DMS153 (cell line): Measurements from ENCODE around the gene DBNDD1.
"Not testable (repeated sequence)": the region's sequence is repeated elsewhere in the genome, so short reads cannot be mapped to it uniquely, and the experiment has no call there.

Experiments
- DNase-seq: peaks from one replicate; lab custom pipeline; 2025; lab: John Stamatoyannopoulos, UW

The DBNDD1 gene, protein sequence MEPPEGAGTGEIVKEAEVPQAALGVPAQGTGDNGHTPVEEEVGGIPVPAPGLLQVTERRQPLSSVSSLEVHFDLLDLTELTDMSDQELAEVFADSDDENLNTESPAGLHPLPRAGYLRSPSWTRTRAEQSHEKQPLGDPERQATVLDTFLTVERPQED

DNA sequence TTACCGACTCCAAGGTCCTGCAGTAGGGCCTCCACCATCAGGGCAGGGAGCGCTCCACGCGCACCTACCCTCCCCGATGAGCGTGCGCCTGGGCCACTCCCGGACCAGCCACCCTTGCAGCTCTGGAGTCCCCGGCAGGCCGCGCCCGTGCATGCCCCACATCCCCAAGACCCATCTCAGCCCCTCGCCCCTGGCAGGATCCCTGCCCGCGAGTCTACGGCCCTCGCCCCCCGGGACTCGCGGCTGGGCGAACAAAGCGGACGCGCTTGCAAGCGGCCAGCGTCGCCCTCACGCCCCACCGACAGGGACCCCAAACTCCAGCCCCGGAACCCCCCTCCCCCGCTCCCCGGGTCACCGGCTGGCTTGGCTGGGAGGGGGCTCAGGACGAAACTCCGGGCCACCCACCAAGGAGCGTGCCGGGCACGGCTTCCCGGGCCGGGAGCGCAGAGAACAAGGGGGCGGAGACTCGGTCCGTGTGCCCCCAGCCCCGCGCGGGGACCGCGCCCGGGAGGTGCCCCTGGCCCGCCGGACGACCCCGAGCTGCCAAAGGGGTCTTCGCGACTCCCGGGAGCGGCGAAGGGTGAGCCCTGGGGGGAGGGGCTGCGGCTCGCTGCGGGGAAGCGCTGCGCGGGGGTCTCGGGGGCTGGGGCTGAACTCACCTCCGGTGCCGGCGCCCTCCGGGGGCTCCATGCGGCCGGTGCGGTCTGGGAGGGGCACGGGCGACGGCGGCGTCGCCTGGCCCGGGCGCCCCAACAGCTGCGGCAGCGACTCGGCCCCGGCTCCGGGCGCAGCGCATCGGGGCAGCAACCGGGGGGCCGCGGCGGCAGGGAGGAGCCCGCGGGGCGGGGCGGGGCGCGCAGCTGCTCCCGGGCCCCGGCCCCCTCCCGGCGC, at the start of gene DBNDD1:
DBNDD1 (minus strand) TSS at position 805 of the 891 bp plus-strand sequence; CDS start at position 690, 115 bp downstream.
- no peak for DNase-seq

DNA sequence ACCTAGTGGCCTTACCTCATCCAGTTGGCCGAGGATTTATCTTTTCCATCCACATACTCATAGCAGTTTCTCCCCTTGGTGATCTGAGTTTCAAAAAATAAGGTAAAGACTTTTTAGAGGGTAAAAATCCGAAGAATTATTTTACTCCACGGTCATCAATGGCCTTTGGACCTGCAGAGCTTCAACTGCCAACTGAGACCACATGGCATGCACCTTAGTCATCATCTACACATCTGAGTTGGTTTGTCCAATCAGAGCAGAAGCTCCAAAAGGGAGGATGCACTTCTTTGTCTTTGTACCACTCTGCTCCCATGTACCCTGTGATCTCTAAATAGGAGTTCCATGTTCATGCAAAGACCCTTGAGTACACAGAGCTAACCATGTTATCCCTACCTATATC, 42.2 kb upstream of the DBNDD1 start:
- no peak for DNase-seq

DNA sequence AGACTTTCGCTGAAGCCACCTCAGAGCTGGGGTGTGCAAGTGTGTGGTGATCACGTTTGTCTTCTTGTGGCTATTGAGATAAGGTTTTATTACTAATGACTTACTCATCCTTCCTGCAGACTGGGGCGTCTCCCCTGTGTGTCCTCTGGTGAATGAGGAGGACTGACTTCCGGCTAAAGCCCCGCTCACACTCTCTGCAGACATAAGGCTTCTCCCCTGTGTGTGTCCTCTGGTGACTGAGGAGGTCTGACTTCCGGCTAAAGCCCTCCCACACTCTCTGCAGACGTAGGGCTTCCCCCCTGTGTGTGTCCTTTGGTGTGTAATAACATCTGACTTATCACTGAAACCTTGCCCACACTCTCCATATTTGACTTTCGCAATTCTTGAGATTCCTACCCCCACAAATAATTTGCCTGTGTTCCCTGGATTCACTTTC, 38.5 kb upstream of the DBNDD1 start:
- DNase-seq: no peak

DNA sequence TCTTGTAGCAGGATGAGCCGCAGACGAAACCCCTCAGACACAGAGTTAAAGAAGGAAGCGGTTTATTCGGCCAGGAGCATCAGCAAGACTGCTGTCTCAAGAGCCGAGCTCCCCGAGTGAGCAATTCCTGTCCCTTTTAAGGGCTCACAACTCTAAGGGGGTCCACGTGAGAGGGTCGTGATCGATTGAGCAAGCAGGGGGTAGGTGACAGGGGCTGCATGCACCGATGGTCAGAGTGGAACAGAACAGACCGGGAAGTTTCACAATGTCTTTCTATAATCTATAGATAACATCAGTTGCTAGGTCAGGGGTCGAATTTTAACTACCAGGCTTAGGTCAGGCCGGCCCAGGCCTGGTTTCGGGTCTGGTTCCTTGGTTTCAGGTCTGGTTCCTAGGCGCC, 37.3 kb upstream of the DBNDD1 start:
- DNase-seq: not testable (repeated sequence)

DNA sequence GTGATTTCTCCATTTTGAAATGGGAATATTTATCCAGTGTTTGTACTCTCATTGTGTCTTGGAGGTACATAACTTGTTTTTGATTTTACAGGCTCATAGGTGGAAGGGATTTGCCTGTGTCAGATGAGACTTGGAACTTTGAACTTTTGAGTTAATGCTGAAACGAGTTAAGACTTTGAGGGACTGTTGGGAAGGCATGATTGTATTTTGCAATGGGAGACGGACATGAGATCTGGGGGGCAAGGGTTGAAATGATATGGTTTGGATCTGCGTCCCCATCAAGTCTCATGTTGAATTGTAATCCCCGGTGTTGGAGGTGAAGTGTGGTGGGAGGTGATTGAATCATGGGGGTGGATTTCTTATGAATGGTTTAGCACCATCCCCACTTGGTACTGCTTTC, 36.1 kb upstream of the DBNDD1 start:
- DNase-seq: no peak

DNA sequence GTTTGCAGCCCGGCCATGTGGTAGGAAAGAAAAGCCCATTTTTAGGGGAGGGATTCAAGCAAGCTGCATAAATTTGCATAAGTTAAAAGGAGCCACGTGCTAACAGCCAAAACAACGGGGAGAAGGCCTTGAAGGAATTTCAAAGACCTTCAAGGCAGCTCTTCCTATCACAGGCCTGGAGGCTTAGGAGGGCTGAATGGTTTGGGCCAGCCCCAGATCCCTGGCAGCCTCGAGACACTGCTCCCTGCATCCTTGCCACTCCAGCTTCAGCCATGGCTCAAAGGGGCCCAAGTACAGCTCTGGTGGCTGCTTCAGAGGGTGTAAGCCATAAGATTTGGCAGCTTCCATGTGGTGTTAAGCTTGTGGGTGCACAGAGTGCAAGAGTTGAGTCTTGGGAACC, 35.3 kb upstream of the DBNDD1 start:
- DNase-seq: no peak

DNA sequence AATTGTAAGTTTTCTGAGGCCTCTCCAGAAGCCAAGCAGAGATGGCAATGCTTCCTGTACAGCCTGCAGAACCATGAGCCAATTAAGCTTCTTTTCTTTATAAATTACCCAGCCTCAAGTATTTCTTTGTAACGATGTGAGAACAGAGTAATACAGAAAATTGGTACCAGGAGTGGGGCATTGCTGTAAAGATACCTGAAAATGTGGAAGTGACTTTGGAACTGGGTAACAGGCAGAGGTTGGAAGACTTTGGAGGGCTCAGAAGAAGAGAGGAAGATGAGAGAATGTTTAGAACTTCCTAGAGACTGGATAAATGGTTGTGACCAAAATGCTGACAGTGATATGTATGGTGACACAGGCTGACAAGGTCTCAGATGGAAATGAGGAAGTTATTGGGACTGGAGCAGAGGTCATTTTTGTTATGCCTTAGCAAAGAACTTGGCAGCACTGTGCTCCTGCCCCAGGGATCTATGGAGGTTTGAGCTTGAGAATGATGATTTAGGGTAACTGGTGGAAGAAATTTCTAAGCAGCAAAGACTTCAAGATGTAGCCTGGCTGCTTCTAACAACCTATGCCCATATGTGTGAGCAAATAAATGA, 34.7 kb upstream of the DBNDD1 start:
- no peak for DNase-seq

DNA sequence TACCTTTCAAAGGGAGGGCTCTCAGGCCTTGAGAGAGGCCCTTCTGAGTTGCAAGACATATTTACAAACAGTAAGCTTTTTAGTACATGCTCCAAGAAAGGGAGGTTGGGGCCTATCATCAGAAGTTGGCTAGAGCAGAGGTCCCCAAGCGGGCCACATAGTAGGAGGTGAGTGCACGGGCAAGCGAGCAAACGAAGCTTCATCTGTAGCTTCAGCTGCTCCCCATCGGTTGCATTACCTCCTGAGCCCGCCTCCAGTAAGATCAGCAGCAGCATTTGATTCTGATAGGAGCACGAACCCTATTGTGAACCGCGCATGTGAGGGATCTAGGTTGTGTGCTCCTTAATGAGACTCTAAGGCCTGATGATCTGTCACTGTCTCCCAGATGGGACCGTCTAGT, 31.7 kb upstream of the DBNDD1 start:
- DNase-seq: no peak

DNA sequence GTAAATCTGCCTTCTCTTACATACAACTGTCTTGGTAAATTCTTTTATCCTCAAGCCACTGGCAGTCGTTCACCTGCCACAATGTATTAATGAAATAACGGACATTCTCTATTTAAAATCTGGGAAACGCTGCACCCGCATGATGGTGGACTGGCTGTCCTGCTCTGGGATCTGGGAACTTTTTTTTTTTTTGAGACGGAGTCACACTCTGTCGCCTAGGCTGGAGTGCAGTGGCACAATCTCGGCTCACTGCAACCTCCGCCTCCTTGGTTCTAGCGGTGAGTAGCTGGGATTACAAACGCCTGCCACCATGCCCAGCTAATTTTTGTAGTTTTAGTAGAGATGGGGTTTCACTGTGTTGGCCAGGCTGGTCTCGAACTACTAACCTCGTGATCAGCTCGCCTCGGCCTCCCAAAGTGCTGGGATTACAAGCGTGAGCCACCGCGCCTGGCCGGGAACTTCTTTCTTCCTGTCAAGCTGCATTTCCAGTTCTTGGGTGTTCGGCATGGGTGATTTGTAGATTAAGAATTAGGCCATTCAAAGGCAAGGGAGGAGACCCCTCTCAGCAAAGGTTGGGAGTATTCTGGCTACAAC, 29.6 kb upstream of the DBNDD1 start:
- no peak for DNase-seq

DNA sequence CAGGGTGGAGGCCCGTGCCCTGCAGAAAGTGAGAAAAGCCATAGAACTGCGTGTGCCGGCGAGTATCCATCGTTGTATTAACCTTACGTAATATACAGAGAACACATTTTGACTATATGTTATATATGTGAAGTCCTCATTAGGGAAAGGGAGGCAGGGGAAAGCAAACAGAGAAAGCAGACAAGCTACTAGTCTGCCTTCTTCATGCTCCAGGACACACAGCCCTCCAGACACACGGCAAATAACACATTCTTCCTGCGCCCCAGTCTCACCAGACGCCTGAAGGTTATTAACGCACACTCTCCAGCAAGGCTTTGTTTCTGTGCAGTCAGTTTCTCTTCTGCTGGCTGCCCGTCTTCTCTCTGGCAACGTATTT, 29.1 kb upstream of the DBNDD1 start:
- no peak for DNase-seq

DNA sequence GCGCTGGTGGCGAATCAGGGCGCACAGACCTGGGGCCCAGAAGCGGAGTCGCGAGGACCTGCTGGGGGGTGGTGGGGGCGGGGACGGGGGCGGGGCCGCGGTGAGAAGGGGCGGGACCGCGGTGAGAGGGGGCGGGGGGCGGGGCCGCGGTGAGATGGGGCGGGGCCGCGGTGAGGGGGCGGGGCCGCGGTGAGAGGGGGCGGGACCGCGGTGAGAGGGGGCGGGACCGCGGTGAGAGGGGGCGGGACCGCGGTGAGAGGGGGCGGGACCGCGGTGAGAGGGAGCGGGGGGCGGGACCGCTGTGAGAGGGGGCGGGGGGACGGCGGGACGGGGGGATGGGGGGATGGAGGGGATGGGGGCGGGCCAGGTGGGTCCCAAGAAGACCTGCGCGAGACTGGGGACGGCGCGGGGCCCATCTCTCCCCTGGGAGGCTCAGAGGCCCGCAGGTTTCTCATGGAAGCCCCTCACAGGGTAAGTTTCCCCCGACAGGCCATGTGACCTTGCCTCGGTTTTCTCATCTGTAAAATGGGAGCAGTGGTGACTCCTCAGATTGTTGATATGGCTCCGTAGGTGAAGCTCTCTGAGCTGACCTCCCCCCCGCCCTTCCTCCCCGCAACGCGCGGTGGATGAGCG, 28.6 kb upstream of the DBNDD1 start:
- no peak for DNase-seq

DNA sequence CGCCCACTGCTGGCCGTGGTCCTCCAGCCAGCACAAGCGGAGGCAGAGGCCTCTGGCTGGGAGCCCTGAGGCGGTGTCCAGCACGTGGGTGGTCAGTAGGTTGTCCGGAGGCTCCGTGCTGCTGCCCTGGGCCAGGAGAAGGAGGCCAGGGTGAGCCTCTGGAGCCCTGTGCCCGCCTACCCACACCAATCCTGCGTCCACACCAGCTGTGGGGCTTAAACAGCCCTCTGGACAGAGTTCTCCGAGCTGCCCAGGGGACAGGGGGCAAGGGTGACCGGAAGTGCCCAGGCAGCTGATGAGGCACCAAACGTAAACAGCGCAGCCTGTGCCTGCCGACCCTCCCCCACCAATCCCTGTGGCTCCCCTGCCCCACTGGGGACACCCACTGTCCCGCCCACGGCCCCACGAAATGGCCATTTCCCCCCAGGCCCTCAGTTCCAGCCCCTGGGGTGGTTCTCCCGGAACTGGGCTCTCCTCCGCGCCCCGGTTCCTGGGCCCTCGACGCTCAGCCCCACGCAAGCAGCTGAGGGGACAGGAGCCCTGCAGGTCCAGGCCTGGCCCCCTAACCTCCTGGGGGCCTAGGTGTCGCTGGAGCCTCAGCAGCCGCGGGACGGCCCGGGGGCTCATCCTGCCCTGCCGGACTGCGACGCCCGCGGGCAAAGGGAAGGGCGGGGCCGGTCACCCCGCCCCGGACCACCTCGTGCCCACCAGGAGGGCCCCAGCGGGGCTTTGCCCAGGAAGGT, 27.9 kb upstream of the DBNDD1 start:
- no peak for DNase-seq

DNA sequence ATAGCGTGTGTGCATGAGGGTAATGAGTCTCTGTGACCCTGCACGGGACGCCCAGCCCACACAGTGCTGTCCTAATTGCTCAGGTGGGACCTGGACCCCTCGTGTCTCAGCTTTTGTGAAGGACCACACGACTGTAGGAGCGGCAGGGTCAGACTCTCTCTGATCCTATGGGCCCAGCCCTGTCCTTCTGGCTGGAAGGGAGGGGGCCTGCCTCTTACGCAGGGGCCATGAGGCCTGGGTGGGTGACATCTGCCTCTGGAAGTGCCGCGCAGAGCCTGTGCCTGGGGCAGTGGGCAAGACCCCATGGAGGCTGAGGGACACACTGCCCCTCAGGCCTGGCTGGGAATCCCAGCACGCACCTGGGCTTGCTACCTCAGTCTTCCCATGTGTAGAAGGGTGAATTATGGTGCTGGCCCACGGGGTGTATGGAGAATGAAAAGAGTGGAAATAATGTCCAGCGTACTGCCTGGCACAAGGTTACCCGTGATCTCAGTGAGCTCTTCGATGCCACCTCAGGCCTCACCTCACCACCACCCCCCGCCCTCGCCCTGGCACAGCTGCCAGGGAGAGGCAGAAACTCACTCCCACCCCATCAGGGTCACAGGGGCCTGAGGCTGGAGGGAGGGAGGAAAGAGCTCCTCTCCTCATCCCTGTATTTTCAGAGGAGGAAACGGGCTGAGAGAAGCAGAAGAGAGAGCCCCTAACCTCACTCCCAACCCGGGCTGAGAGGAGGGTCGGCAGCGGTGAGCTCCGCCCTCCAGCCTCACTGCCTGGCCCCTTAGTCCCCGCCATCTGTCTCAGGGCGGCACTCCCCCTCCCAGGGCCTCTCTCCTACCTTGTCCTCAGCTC, 27.1 kb upstream of the DBNDD1 start:
- no peak for DNase-seq

DNA sequence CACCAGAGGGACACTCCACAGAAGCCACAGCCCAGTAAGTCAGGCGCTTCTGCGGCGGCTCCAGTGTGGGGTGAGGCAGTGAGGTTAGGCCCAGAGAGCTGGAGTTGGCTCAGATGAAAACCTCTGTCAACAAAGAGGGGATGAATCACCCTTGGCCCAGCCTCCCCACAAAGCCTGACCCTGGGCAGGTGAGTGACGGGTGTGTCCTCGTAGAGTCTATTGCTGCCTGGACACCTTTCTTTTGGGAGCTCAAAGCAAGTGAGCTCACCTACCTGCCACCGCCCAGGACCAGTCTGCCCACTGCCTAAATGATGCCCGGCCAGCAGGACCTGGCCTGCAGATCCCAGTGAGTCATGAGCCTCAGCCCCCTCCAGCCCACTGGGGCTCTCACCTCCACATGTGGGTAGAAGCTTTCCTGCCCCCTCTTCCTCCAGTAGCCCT, 24.9 kb upstream of the DBNDD1 start:
- DNase-seq: peak; percentile 65

DNA sequence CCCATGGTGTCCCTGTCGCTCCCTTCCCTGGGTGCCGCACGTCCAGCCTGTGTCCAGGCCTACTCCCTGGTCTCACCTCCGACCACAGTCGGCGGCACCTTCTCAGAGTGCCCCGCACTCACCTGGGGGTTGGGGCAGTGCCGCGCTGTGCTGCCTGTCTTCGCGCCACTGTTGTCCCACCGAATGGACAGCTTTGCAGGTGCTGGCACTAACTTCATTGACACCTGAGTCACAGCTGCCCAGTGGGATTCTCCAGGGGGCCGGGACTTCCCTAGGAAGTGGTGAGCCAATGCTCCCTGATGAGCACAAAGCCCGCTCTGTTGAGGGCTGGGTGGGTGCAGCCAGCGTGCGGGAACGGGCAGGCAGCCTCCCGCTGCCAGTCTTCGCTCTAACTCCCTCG, 24.3 kb upstream of the DBNDD1 start:
- DNase-seq: no peak

DNA sequence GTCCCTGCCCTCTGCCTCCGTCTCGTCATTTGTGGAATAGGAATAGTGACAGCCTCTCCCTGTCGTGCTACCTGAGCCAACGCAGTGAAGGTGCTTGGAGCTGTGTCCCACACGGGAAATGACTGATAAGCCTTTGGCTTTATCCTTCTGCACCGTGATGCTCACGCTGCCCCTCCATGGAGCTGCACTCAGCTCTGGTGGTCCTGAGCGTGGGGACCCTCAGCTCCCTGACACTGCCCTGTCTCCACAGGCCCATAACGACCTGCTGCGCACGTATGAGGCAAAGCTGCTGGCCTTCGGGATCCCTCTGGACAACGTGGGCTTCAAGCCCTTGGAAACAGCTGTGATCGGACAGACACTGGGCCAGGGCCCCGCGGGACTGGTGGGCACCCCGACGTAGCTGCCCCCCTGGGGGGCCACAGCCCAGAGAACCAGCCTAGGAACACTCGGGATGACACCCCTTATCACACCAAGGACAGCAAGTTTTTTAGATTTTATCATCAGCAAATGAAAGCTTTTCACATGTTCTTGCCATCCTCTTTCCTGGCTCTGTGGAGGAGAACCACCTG, 23.8 kb upstream of the DBNDD1 start:
- no peak for DNase-seq

DNA sequence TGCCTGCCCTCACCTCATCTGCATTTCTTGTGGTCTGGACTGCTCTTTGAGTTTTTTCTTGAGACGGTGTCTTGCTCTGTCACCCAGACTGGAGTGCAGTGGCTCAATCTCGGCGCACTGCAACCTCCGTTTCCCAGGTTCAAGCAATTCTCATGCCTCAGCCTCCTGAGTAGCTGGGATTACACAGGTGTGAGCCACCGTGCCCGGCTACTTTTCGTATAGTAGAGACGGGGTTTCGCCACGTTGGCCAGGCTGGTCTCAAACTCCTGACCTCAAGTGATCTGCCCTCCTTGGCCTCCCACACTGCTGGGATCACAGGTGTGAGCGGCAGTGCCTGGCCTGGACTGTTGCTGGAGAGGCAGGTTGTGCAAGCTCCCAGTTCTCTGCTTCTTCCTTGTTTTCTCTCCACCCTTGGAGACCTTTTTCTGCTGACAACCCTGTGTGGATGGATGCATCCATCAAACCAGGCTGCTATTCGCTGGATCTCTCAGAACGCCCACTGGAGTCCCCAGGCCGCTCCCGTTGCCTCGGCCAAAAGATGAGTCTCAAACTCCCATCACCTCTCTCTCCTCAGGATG, 22.7 kb upstream of the DBNDD1 start:
- DNase-seq: no peak

DNA sequence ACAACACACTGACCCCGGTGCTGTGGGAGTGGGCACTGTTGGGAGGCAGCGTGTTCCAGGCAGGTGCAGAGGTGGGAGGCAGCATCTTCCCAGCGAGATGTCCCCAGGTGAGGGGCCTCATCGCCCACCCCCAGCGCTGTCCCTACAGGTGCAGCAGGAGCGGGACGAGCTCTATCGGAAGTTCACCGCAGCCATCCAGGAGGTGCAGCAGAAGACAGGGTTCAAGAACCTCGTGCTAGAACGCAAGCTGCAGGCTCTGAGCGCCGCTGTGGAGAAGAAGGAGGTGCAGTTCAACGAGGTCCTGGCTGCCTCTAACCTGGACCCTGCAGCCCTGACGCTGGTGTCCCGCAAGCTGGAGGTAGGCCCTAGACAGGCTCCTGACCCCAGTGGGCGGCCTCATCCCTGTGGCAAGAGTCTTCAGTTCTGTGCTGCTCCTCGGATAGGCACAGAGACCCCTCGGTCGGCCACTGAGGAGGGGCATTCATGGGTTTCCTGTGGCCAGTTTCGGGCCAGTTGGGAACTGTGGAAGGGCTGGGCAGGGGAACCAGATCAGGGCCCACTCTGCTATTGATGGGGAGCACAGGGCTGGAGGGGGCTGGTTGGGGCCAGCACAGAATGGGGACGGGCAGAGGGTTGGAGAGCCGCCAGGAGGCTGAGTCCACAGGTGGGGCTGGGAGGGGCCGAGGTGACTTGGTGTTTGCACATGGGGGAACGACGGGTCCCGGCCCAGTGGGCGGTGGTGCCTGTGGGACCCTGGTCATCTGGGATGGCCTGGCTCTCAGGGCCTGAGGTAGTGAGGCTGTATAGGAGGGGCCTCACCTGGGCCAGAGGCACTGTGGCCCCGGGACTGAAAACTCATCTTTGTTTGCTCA, 21.1 kb upstream of the DBNDD1 start:
- no peak for DNase-seq

DNA sequence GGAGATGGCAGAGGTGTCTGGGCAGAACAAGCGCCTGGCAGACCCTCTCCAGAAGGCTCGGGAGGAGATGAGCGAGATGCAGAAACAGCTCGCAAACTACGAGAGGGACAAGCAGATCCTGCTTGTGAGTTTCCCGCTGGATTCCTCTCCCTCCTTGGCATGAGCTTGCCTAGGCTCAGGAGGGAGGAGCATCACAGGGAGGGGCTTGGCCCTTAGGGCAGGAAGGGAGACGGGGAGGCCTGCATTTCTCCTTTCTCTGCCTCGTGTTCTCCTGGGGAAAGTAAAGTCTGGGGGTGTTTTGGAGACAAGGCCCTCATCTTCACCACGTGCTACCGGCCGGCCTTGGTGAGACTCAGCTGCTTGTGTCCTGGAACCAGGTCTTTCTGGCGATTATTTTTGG, 18.0 kb upstream of the DBNDD1 start:
- no peak for DNase-seq
